Mucosa of stomach (tissue), 1 donor: Measurements from ENCODE around the gene ABCC12.

Experiments used
- H3K27me3 ChIP-seq: one replicate; pipeline ENCODE4 v1.7.0; 2013; ENCODE audit warnings: mild to moderate bottlenecking, low read length; ENCODE audit not compliant: control insufficient read depth, insufficient read depth
- H3K36me3 ChIP-seq: one replicate; pipeline ENCODE4 v1.7.0; 2013; ENCODE audit warnings: low read length; ENCODE audit not compliant: control insufficient read depth, insufficient read depth
- H3K4me1 ChIP-seq: one replicate; pipeline ENCODE4 v1.7.0; 2013; ENCODE audit warnings: mild to moderate bottlenecking, low read length; ENCODE audit not compliant: control insufficient read depth, insufficient read depth
- H3K4me3 ChIP-seq: one replicate; pipeline ENCODE4 v1.7.0; 2013; ENCODE audit warnings: low read length
- H3K9ac ChIP-seq: one replicate; pipeline ENCODE4 v1.7.0; 2013; ENCODE audit warnings: mild to moderate bottlenecking, low read length, moderate library complexity
- H3K9me3 ChIP-seq: one replicate; pipeline ENCODE4 v1.7.0; 2013; ENCODE audit warnings: mild to moderate bottlenecking, low read length, moderate library complexity; ENCODE audit not compliant: control insufficient read depth
- donor health status: Pancreatic carcinoma.

The ABCC12 gene

GRCh38 chr16:48124266-48124665 lies 31.5 kb downstream of the ABCC12 start:
- Histone ChIP-seq H3K9me3 (no peaks in the 10 kb centered on the region), H3K4me3 (no peak overlapping the region), H3K4me1 (peaks cover 6% of the 10 kb centered on the region), H3K36me3 (no peaks in the 10 kb centered on the region), H3K27me3 (no peaks in the 10 kb centered on the region), H3K9ac (no peak overlapping the region)

- H3K4me1 ChIP-seq: peaks cover 6% of the 10 kb centered on the region
- no peaks in the 10 kb centered on the region for H3K9me3 ChIP-seq
- no peak overlapping the region for H3K9ac ChIP-seq
- H3K4me3 ChIP-seq: no peak overlapping the region
- no peaks in the 10 kb centered on the region for H3K27me3 ChIP-seq
- H3K36me3 ChIP-seq: no peaks in the 10 kb centered on the region
Measured at GRCh38 chr16:48123104-48123788, 32.5 kb downstream of the ABCC12 start.

- Histone ChIP-seq H3K4me3 (no peak overlapping the region), H3K9me3 (no peaks in the 10 kb centered on the region), H3K36me3 (no peaks in the 10 kb centered on the region), H3K4me1 (no peaks in the 10 kb centered on the region), H3K27me3 (peaks cover 5% of the 10 kb centered on the region), H3K9ac (no peak overlapping the region)
Measured at GRCh38 chr16:48121276-48121675, 34.5 kb downstream of the ABCC12 start.

GRCh38 chr16:48118841-48119240 lies 37.0 kb downstream of the ABCC12 start:
- Histone ChIP-seq H3K36me3 (no peaks in the 10 kb centered on the region), H3K9ac (no peak overlapping the region), H3K27me3 (peaks cover 5% of the 10 kb centered on the region), H3K4me3 (no peak overlapping the region), H3K4me1 (no peaks in the 10 kb centered on the region), H3K9me3 (no peaks in the 10 kb centered on the region)

GRCh38 chr16:48117217-48118105 lies 38.3 kb downstream of the ABCC12 start:
- no peak overlapping the region for H3K9ac ChIP-seq
- H3K27me3 ChIP-seq: peaks cover 5% of the 10 kb centered on the region
- no peak overlapping the region for H3K4me3 ChIP-seq
- no peaks in the 10 kb centered on the region for H3K9me3 ChIP-seq
- H3K4me1 ChIP-seq: no peaks in the 10 kb centered on the region
- no peaks in the 10 kb centered on the region for H3K36me3 ChIP-seq

GRCh38 chr16:48115299-48115698 lies 40.5 kb downstream of the ABCC12 start:
- Histone ChIP-seq H3K9me3 (no peaks in the 10 kb centered on the region), H3K9ac (no peak overlapping the region), H3K4me1 (no peaks in the 10 kb centered on the region), H3K4me3 (no peak overlapping the region), H3K36me3 (no peaks in the 10 kb centered on the region), H3K27me3 (peaks cover 5% of the 10 kb centered on the region)

GRCh38 chr16:48114410-48114809 lies 41.4 kb downstream of the ABCC12 start:
- H3K4me1 ChIP-seq: no peaks in the 10 kb centered on the region
- no peaks in the 10 kb centered on the region for H3K9me3 ChIP-seq
- H3K36me3 ChIP-seq: no peaks in the 10 kb centered on the region
- peaks cover 5% of the 10 kb centered on the region for H3K27me3 ChIP-seq
- no peak overlapping the region for H3K9ac ChIP-seq
- H3K4me3 ChIP-seq: no peak overlapping the region

GRCh38 chr16:48113471-48113870 lies 42.3 kb downstream of the ABCC12 start:
- H3K36me3 ChIP-seq: no peaks in the 10 kb centered on the region
- peaks cover 5% of the 10 kb centered on the region for H3K27me3 ChIP-seq
- H3K9ac ChIP-seq: no peak overlapping the region
- H3K4me3 ChIP-seq: no peak overlapping the region
- no peaks in the 10 kb centered on the region for H3K9me3 ChIP-seq
- H3K4me1 ChIP-seq: no peaks in the 10 kb centered on the region

- Histone ChIP-seq H3K27me3 (peaks cover 5% of the 10 kb centered on the region), H3K9me3 (no peaks in the 10 kb centered on the region), H3K4me1 (no peaks in the 10 kb centered on the region), H3K36me3 (no peaks in the 10 kb centered on the region), H3K4me3 (no peak overlapping the region), H3K9ac (no peak overlapping the region)
Measured at GRCh38 chr16:48113001-48113400, 42.8 kb downstream of the ABCC12 start.

- no peaks in the 10 kb centered on the region for H3K9me3 ChIP-seq
- no peaks in the 10 kb centered on the region for H3K4me1 ChIP-seq
- no peaks in the 10 kb centered on the region for H3K36me3 ChIP-seq
- H3K9ac ChIP-seq: no peak overlapping the region
- H3K27me3 ChIP-seq: peaks cover 5% of the 10 kb centered on the region
- no peak overlapping the region for H3K4me3 ChIP-seq
Measured at GRCh38 chr16:48112600-48112999, 43.2 kb downstream of the ABCC12 start.

- Histone ChIP-seq H3K9me3 (no peaks in the 10 kb centered on the region), H3K4me1 (no peaks in the 10 kb centered on the region), H3K27me3 (no peaks in the 10 kb centered on the region)
Measured at GRCh38 chr16:48110982-48111381, 44.8 kb downstream of the ABCC12 start.

GRCh38 chr16:48110000-48110399 lies 45.8 kb downstream of the ABCC12 start:
- Histone ChIP-seq H3K9ac (no peak overlapping the region), H3K36me3 (no peaks in the 10 kb centered on the region), H3K4me3 (no peak overlapping the region), H3K27me3 (no peaks in the 10 kb centered on the region), H3K9me3 (no peaks in the 10 kb centered on the region), H3K4me1 (no peaks in the 10 kb centered on the region)

More at GRCh38 chr16:48110982-48111381, 44.8 kb downstream of the ABCC12 start:
- H3K9ac ChIP-seq: no peak overlapping the region
- no peaks in the 10 kb centered on the region for H3K36me3 ChIP-seq
- H3K4me3 ChIP-seq: no peak overlapping the region
